CD1c-positive myeloid dendritic cell (primary cell): ENCODE data around the gene SCAPER.
"Not testable (repeated sequence)": the region's sequence is repeated elsewhere in the genome, so short reads cannot be mapped to it uniquely, and the experiment has no call there.

Experiments used
- DNase-seq: peaks from one replicate; pipeline ENCODE4 v3.0.0-alpha.2; 2016; ENCODE audit errors: extremely low spot score

The SCAPER gene

DNA sequence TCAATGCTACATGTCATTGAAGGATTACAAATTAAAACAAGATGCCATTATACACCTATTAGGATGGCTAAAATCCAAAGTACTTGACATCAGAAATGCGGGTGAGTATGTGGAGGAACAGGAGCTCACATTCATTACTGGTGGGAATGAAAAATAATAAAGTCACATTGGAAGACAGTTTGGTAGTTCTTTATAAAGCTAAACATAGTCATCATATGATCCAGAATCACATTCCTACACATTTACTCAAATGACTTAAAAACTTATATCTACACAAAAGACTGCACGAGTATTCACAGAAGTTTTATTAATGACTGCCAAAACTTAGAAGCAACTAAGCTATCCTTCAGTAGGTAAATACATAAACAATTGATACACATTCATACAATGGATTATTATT, 421.4 kb downstream of the SCAPER start:
- DNase-seq = no peak

GRCh38 chr15:76483018-76483417, 422.1 kb downstream of the SCAPER start:
- DNase-seq = no peak

DNA sequence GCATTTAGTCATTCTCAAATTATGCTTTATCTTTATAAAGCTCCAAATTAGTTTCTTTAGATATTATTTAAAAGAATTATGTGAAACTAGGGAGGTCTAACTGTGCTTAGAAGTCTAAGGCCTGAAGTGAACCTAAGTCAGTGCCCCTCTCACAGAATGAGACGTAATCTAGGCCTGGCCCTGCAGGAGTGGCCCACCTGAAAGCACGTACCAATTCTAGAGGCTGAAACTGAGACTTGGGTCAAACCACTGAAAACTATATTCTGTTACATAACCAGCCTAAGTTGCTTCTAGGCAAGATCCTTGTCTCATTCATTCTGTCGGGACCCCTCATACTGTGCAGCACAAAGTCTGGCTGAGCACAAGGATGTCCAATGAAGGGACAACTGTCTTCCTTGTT, 424.9 kb downstream of the SCAPER start:
- DNase-seq = no peak

DNA sequence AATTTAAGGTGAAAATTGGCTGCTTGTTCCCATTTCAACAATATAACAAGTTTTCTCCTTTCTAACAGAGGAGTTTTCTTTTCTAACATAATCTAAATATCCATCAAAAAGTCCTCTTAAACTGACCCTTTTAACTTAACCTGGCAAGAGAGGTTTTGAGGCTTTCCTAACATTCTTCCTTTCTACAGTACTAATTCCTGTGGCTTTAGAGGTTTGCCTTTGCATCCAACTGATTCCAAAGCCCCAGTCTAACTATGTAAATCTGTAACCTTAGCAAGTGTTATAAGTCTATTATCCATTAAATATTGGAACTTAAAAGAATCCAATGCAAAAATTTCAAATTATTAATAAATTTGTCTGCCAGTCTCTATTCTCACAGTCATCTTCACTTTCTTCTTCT, 434.4 kb downstream of the SCAPER start:
- DNase-seq = no peak

GRCh38 chr15:76468722-76469121, 436.4 kb downstream of the SCAPER start:
- no peak for DNase-seq

- no peak for DNase-seq
These were observed 438.0 kb downstream of the SCAPER start for GRCh38 chr15:76467136-76467535.

DNA sequence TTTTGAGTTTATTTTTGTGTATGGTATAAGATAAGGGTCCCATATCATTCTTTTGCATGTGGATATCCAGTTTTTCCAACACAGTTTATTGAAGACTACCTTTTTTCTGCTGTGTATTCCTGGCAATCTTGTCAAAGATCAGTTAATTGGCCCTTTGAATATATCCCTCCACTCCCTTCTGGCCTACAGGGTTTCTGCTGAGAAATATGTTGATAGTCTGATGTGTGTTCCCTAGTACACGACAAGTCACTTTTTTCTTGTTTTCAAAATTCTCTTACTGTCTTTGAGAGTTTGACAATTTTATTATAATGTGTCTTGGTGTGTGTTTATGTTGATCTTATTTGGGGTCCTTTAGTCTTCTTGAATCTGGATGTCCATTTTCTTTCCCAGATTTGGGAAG, 439.4 kb downstream of the SCAPER start:
- DNase-seq = no peak

- DNase-seq = no peak
These were observed 440.9 kb downstream of the SCAPER start for GRCh38 chr15:76464247-76464646.

DNA sequence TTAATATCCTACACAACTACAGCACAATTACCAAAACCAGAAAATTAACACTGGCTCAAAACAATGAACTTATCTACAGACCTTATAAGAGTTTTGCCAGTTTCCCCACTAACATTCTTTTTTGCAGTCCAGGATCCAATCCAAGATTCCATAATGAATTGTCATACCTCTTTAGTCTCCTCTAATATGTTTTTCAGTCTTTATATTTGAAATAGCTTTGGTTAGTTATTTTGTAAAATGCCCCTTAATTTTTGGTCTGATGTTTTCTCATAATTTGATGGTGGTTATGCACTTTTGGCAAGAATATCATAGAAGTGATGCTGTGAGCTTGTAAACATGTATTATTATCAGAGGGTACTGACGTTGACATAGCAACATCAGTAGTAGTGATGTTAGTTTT, 444.3 kb downstream of the SCAPER start:
- no peak for DNase-seq

DNA sequence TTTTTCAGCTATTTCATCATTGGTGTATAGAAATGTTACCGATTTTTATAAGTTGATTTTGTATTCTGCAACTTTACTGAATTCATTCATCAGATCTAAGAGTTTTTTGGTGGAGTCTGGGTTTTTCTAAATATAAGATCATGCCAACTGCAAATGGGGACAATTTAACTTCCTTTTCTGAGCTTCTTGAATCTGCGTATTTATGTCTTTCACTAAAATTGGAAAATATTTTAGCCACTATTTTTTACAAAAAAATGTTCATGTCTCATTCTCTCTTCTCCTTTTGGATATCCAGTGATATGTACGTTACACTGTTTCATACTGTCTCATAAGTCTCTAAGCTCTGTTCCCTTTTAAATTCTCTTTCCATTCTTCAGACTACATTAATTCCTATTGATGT, 444.8 kb downstream of the SCAPER start:
- DNase-seq = no peak

GRCh38 chr15:76451540-76451939, 453.6 kb downstream of the SCAPER start:
- no peak for DNase-seq

GRCh38 chr15:76449455-76449854, 455.7 kb downstream of the SCAPER start:
- DNase-seq = no peak

GRCh38 chr15:76448755-76449154, 456.4 kb downstream of the SCAPER start:
- no peak for DNase-seq

DNA sequence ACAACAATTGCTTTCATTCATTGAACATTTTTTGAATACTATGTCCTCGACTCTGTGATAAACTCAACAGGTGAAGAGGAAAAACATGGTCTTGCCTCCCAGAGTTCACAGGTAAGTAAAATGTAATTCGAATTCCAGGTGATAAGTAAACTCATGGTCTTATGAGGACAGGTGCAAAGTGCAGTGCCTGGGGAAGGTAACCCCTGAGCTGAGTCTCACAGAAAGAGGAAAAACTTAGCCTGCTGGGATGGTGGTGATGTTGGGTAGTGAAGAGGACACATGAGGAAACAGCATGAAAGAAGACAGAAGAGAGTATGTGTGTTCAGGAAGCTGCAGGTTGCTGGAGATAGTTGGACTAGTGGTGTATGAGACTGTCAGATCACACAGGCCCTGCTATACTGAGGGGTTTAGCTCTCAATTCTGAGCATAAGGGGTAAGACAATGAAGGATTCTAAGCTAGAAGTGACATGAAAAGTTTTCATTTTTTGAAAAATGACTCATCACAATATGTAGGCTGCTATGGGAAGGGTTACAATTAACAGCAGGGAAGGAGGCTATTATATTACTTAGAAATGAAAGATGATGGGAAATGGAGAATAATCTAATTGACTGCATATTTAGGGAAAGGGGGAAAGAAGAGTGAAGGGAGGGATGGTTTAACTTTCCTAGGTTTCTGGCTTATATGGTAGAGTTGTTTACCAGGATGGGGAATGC, 457.3 kb downstream of the SCAPER start:
- DNase-seq = no peak

DNA sequence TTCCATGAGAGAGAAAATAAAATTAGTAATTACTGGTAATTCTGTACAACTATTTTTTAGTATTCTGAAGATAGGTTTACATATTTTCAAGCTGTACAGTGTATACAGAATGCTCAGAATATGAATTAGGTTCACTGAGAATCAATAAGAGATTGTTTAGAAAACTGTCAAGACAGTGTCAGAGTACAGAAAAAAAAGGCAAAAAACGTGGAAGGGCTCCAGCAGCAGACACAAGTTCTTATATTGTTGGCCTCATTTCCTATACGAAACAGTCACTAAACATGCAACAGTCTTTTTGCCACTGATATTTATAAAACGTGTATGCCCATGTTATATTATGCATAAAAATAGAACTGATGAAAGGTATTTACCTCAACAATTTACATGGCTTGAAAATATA, 464.7 kb downstream of the SCAPER start:
- no peak for DNase-seq

DNA sequence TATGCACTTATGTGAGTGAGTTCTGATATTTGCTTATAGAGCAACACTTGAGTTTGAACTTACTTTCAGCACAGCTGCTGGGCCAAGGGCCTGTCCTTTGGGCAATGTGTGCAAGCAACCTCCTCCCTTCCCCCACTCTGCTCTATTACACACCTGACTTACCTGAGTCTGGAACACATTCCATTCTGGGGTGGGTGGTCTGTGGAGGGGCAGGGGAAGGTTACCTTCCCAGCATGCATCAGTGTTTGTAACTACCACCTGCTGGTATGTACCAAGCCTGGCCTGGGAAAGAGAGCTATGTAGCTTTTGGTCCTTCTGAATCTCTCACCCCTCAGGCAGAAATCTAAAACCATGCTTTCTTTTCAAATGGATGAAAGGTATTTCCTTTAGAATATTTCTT, 465.6 kb downstream of the SCAPER start:
- DNase-seq = no peak

- DNase-seq = no peak
These were observed 471.2 kb downstream of the SCAPER start for GRCh38 chr15:76433798-76434400.

DNA sequence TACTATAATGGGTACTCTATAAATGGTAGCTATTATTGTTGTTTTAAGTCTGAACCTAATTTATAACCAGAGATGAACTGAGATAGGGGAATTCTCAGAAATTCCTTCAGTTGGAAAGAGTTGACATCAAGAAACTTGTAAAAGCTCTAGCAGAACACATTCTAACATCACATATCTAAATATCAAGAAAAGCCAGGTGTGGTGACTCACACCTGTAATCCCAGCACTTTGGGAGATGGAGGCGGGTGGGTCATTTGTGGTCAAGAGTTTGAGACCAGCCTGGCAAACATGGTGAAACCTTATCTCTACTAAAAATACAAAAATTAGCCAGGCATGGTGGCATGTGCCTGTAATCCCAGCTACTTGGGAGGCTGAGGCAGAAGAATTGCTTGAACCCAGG, 472.1 kb downstream of the SCAPER start:
- DNase-seq = not testable (repeated sequence)

- no peak for DNase-seq
These were observed 472.5 kb downstream of the SCAPER start for GRCh38 chr15:76432604-76433003.

DNA sequence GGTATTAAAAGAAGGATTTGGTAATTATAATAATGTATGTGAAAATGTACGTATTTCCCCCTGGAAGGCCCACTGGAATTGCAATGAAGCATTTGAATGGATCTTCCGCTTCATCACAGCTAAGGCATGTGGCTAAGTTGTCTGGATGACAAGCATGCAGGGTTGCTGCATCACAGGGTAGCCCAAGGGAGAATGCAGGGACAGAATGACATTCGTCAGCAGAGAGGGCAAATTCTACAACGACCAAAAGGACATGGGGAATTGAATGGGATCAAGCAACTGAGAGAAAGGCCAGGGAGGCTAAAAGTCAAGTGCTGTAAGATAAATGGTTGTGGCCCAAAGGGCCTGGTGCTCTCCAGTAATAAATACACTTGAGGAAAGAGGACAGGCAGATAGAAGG, 473.2 kb downstream of the SCAPER start:
- no peak for DNase-seq

DNA sequence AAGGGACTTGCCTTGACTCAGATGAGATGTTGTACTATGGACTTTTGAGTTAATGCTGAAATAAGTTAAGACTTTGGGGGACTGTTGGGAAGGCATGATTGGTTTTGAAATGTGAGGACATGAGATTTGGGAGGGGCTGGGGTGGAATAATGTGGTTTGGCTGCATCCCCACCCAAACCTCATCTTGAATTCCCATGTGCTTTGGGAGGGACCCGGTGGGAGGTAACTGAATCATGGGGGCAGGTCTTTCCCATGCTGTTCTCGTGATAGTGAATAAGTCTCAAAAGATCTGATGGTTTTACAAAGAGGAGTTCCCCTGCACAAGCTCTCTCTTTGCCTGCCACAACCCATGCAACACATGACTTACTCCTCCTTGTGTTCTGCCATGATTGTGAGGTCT, 474.4 kb downstream of the SCAPER start:
- not testable (repeated sequence) for DNase-seq

- DNase-seq = no peak
These were observed 475.5 kb downstream of the SCAPER start for GRCh38 chr15:76429661-76430060.

DNA sequence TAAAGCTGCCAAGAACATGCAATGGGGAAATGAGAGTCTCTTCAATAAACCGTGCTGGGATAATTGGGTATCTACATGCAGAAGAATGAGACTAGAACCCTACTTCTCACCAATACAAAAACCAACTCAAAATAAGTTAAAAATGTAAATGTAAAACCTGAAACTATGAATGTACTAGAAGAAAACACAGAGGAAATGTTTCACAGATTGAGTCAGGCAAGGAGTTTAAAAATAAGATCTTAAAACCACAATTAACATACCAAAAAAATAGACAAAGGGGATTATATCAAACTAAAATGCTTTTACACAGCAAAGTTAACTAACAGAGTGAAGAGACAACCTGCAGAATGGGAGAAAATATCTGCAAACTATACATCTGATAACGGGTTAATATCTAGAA, 478.2 kb downstream of the SCAPER start:
- no peak for DNase-seq
